GM10266 (cell line): ENCODE data around the gene NEAT1.

Source experiments
- DNase-seq: peaks from one replicate; pipeline ENCODE4 v3.0.0; 2012; ENCODE audit errors: extremely low spot score
- TF ChIP-seq, protein P1 (sequence below): IDR thresholded peaks from 2 replicates; pipeline ENCODE4 v1.5.1; 2012; ENCODE audit warnings: mild to moderate bottlenecking, low read depth; ENCODE audit not compliant: control insufficient read depth, insufficient read depth; ENCODE audit errors: missing control alignments

Gene NEAT1

DNA sequence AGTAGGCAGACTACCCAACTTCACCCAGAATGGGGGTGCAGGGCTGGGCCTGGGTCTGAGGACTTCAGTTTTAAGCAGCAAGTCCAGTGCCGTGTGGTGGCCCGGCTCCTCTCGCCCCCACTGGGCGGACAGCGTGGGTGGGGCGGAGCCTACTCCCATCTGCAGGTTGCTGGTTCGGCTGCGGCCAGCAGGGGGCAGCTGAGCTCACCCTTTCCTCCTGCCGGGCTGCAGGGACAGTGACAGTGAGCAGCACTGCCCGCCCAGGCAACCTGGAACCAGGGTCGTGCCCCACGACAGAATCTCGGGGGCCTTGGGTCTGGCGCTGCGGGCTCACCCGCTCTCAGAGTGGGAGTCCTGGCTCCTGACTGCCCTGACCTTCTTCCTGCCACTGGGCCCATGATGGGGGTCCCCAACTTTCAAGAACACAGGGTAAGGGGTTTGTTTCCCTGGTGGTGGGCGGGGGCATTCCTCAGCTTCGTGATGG lies 6.2 kb upstream of the NEAT1 start:
- peak; percentile 89 for DNase-seq

DNA sequence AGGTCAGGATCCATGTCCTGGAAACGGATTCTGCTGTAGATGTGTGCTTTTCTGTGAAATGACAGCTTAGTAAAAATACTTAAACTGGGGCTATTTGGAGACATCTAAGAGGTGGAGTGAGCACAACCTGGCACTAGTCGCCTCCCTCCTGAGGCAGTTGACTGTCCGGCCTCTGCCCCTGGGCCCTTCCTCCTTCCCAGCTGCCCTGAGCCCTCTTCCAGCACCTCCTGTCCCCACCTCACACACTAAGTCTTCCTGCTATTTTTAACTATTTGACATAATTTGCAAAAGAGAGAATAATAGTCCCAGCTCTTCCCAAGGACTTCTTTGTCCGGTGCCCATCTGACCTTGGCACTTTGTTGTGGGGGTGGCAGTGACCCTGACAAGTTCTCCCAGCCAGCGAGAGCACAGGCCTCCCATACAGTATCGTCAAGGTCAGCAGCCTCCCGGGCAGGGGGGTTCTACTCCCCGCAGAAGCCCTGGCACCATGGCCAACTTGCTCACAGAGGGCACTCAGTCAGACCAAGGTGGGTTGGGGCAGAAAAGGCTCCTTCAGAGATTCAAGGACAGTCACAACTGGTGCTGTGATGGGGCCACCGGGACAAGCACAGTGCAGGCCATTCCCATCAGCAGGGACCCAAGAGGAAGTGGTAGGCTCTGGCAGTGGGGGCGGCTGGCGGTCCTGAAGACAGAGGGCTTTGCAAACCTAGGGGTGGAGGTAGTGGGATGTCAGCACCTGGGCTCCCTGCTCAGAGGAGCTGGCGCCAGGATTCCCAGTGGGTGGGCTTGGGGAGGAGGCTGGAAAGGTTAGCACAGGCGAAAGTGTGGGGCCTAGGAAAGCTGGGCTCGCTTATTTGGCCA lies 5.5 kb upstream of the NEAT1 start:
- TF ChIP-seq, protein P1, sequence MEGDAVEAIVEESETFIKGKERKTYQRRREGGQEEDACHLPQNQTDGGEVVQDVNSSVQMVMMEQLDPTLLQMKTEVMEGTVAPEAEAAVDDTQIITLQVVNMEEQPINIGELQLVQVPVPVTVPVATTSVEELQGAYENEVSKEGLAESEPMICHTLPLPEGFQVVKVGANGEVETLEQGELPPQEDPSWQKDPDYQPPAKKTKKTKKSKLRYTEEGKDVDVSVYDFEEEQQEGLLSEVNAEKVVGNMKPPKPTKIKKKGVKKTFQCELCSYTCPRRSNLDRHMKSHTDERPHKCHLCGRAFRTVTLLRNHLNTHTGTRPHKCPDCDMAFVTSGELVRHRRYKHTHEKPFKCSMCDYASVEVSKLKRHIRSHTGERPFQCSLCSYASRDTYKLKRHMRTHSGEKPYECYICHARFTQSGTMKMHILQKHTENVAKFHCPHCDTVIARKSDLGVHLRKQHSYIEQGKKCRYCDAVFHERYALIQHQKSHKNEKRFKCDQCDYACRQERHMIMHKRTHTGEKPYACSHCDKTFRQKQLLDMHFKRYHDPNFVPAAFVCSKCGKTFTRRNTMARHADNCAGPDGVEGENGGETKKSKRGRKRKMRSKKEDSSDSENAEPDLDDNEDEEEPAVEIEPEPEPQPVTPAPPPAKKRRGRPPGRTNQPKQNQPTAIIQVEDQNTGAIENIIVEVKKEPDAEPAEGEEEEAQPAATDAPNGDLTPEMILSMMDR = no peak
- peak; percentile 40 for DNase-seq

More for the DNA sequence above, 6.2 kb upstream of the NEAT1 start:
- TF ChIP-seq, protein P1 = peak; percentile 100

DNA sequence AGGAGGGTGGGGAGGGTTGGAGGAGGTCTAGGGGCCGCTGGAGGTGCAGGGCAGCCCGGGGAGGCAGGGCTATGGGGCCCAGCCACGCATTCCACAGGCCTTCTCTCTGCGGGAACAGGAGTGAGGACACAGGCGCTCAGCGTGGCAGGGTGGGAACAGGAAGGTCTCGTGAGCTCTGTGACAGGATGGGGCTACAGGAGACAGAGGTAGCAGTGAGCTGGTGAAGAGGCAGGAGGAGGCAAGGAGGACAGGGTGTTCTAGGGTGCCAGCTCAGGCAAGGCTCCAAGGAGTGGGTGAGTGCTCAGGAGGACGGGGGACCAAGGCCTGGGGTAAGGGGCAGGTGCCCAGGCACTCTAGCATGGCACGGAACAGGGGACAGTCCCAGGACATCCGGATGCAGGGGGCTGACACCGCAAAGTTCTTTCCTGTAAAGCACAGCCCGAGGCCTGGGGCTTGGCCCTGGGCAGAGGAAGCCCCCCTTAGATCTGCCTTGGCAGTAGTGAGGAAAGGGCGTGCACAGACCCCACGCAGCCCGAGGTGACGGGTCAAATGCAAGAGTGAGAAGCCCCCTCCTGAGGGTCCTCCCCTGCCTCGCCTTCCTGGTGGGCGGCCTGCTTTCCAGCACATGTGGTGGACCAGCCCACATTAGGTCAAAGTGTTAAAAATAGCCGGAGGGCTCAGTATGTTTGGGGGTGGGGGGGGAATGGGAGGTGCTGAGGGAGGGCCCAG lies 4.7 kb upstream of the NEAT1 start:
- DNase-seq = peak; percentile 16
- TF ChIP-seq, protein P1 = no peak

DNA sequence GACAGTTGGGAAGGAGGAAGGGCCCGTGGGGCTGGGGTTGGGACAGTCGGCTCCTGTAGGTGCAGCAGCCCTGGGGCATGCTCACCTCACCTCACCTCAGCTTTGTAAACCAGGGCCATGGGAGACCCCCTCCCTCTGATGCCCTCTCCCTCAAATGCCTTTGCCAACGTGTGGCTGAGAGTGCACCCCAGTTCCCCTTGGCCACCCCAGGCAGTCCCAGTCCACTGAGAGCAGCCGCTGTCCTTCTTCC lies 4.2 kb upstream of the NEAT1 start:
- TF ChIP-seq, protein P1 = no peak
- DNase-seq = no peak

DNA sequence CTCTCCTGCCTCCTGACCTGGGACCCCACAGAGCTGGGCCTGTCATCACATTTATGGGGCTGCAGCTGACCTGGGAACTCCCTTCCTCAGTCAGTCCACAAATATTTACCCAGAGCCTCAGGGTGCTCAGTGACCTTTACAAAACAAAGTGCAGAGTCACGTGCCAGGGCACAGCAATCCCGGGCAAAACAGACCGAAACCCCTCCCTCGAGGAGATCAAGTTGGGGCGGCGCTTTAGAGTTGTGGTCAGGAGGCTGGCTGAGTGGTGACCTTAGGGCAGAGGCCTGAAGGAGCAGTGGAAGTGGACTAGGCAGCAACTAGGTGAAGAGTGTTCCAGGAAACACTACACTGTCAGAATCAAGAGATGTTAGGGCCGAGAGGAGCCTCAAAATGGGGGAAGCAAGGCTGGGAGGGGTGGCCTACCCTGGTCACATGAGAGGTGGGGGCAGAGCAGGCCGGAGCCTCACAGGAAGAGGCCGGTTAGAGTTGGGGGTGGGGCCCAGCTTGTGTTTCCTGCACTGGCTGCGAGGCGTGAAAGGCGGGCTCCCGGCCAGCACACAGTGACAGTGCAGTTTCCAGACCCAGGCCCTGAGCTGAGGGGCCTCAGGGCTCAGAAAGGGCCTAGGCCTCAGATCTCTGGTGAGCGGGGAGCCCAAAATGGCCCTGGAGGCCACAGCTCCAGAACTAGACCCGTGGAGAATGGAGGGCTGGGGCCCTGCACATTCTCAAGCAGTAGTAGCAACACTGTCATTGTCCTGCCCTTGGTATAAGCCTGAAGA lies 3.7 kb upstream of the NEAT1 start:
- DNase-seq = peak; percentile 91
- TF ChIP-seq, protein P1 = no peak

DNA sequence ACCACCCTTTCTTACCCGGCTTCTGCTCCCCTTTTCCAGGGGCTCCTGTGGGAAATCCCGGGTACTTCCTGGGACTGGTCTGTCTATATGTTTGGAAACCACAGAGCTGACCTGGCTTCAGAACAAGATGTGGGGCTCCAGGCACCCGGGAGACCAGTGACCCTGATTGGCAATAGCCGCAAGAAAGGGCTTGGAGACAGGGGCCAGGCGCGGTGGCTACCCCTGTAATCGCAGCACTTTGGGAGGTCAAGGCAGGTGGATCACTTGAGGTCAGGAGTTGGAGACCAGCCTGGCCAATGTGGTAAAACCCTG lies 3.2 kb upstream of the NEAT1 start:
- TF ChIP-seq, protein P1 = no peak

More for the DNA sequence above, 3.2 kb upstream of the NEAT1 start:
- no peak for DNase-seq
